IPS-15b (cell line): ENCODE results near the gene COX17.

Experiments used
- H3K27me3 ChIP-seq: one replicate; pipeline ENCODE4 v1.6.1; 2013; ENCODE audit warnings: low read length; ENCODE audit not compliant: control insufficient read depth, insufficient read depth
- H3K36me3 ChIP-seq: one replicate; pipeline ENCODE4 v1.6.1; 2013; ENCODE audit warnings: low read length; ENCODE audit not compliant: control insufficient read depth, insufficient read depth
- H3K4me1 ChIP-seq: one replicate; pipeline ENCODE4 v1.6.1; 2013; ENCODE audit warnings: mild to moderate bottlenecking, low read length; ENCODE audit not compliant: control insufficient read depth, insufficient read depth
- H3K4me3 ChIP-seq: one replicate; pipeline ENCODE4 v1.5.1; 2013; ENCODE audit warnings: low read depth, low read length
- H3K9ac ChIP-seq: one replicate; pipeline ENCODE4 v1.6.1; 2013; ENCODE audit warnings: low read depth, mild to moderate bottlenecking, low read length
- H3K9me3 ChIP-seq: one replicate; pipeline ENCODE4 v1.6.1; 2013; ENCODE audit warnings: mild to moderate bottlenecking, low read length; ENCODE audit not compliant: control insufficient read depth, insufficient read depth

The COX17 gene

GRCh38 chr3:119676771-119677640 lies at the start of gene COX17:
COX17 (minus strand) TSS chr3:119677406; CDS start chr3:119677310, 96 bp downstream.
- Histone ChIP-seq H3K27me3 (no peaks in the 10 kb centered on the region), H3K4me1 (peaks cover 6% of the 10 kb centered on the region), H3K36me3 (peaks cover 3% of the 10 kb centered on the region), H3K9ac (peak within 1 kb of the TSS; percentile 79), H3K9me3 (no peaks in the 10 kb centered on the region), H3K4me3 (peak within 1 kb of the TSS; percentile 79)

GRCh38 chr3:119726909-119727308 lies 49.7 kb upstream of the COX17 start:
- no peaks in the 10 kb centered on the region for H3K27me3 ChIP-seq
- no peaks in the 10 kb centered on the region for H3K36me3 ChIP-seq
- H3K4me1 ChIP-seq = no peaks in the 10 kb centered on the region
- H3K4me3 ChIP-seq = no peak overlapping the region
- no peaks in the 10 kb centered on the region for H3K9me3 ChIP-seq
- no peak overlapping the region for H3K9ac ChIP-seq

GRCh38 chr3:119723022-119723421 lies 45.8 kb upstream of the COX17 start:
- Histone ChIP-seq H3K27me3 (no peaks in the 10 kb centered on the region), H3K9ac (no peak overlapping the region), H3K36me3 (no peaks in the 10 kb centered on the region), H3K4me3 (no peak overlapping the region), H3K4me1 (no peaks in the 10 kb centered on the region), H3K9me3 (no peaks in the 10 kb centered on the region)

GRCh38 chr3:119717520-119717919 lies 40.3 kb upstream of the COX17 start:
- Histone ChIP-seq H3K27me3 (no peaks in the 10 kb centered on the region), H3K9ac (no peak overlapping the region), H3K4me3 (no peak overlapping the region), H3K36me3 (no peaks in the 10 kb centered on the region), H3K9me3 (no peaks in the 10 kb centered on the region), H3K4me1 (no peaks in the 10 kb centered on the region)

- Histone ChIP-seq H3K9ac (no peak overlapping the region), H3K4me1 (no peaks in the 10 kb centered on the region), H3K36me3 (no peaks in the 10 kb centered on the region), H3K9me3 (no peaks in the 10 kb centered on the region), H3K27me3 (no peaks in the 10 kb centered on the region), H3K4me3 (no peak overlapping the region)
These were observed 39.8 kb upstream of the COX17 start for GRCh38 chr3:119716998-119717397.

GRCh38 chr3:119715105-119715504 lies 37.9 kb upstream of the COX17 start:
- no peaks in the 10 kb centered on the region for H3K27me3 ChIP-seq
- no peaks in the 10 kb centered on the region for H3K36me3 ChIP-seq
- no peak overlapping the region for H3K9ac ChIP-seq
- no peaks in the 10 kb centered on the region for H3K9me3 ChIP-seq
- H3K4me3 ChIP-seq = no peak overlapping the region
- H3K4me1 ChIP-seq = no peaks in the 10 kb centered on the region

GRCh38 chr3:119703820-119704531 lies 26.8 kb upstream of the COX17 start:
- Histone ChIP-seq H3K4me3 (peak overlapping the region; percentile 86), H3K4me1 (peaks cover 5% of the 10 kb centered on the region), H3K9ac (no peak overlapping the region), H3K9me3 (no peaks in the 10 kb centered on the region), H3K27me3 (peaks cover 8% of the 10 kb centered on the region), H3K36me3 (no peaks in the 10 kb centered on the region)

GRCh38 chr3:119702530-119703527 lies 25.6 kb upstream of the COX17 start, which contains the start of gene CFAP91:
CFAP91 (plus strand) TSS chr3:119703022; CDS start chr3:119703099, 77 bp downstream.
- peaks cover 8% of the 10 kb centered on the region for H3K27me3 ChIP-seq
- peak within 1 kb of the TSS; percentile 86 for H3K4me3 ChIP-seq
- H3K4me1 ChIP-seq = peaks cover 5% of the 10 kb centered on the region
- H3K36me3 ChIP-seq = no peaks in the 10 kb centered on the region
- H3K9ac ChIP-seq = no peak within 1 kb of the TSS
- H3K9me3 ChIP-seq = no peaks in the 10 kb centered on the region

GRCh38 chr3:119700920-119701734 lies 23.9 kb upstream of the COX17 start:
- H3K9me3 ChIP-seq = no peaks in the 10 kb centered on the region
- no peak overlapping the region for H3K4me3 ChIP-seq
- H3K4me1 ChIP-seq = peaks cover 5% of the 10 kb centered on the region
- peaks cover 8% of the 10 kb centered on the region for H3K27me3 ChIP-seq
- no peak overlapping the region for H3K9ac ChIP-seq
- no peaks in the 10 kb centered on the region for H3K36me3 ChIP-seq

- H3K36me3 ChIP-seq = no peaks in the 10 kb centered on the region
- H3K27me3 ChIP-seq = peaks cover 8% of the 10 kb centered on the region
- H3K9me3 ChIP-seq = no peaks in the 10 kb centered on the region
- peaks cover 5% of the 10 kb centered on the region for H3K4me1 ChIP-seq
- H3K4me3 ChIP-seq = no peak overlapping the region
- H3K9ac ChIP-seq = no peak overlapping the region
These were observed 23.2 kb upstream of the COX17 start for GRCh38 chr3:119700269-119700919.
